ENCODE data around the gene PDK4.

DNA sequence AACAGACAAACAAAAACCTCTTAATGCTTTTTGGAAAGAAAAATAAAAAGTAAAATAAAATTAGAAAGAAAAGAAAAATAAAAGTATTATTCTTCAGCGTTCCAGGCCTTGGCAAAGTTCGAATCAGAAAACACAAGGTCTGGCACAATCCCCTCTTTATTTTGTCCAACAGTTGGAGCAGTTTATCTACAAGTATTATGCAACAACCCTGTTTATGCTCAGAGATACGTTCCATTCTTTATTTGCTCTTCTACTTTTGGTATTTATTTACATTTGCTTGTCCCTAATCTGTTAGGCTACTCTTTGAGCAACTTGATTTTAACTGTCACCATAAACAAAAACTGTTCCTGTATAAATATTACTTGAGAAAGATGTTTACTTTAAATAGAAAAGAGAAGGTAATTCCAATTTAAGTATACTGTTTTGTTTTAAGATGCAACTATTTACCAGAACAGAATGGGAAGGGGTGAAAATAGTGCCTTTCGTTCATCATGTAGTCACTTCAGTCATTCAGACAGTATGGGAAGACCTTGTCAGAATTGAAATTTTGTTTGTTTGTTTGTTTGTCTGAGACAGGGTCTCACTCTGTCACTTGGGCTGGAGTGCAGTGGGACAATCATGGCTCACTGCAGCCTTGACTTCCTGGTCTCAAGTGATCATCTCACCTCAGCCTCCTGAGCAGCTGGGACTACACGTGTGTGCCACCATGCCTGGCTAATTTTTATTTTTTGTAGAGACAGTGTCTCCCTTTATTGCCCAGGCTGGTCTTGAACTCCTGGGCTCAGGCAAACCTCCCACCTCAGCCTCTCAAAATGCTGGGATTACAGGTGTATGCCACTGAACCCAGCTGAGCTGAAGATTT is 5.7 kb downstream of the PDK4 start:
- TF ChIP-seq POLR2AphosphoS5 (IDR thresholded peaks at IDR 0.05; ENCODE audit: borderline replicate concordance, low read depth, low read length) (no peak), EZH2 (IDR thresholded peaks at IDR 0.05) (no peak), FOXP2 (optimal IDR thresholded peaks at IDR 0.05; ENCODE audit: control extremely low read depth, extremely low read length, insufficient read depth) (no peak)
